ENCODE data around the gene PRRX2.

DNA sequence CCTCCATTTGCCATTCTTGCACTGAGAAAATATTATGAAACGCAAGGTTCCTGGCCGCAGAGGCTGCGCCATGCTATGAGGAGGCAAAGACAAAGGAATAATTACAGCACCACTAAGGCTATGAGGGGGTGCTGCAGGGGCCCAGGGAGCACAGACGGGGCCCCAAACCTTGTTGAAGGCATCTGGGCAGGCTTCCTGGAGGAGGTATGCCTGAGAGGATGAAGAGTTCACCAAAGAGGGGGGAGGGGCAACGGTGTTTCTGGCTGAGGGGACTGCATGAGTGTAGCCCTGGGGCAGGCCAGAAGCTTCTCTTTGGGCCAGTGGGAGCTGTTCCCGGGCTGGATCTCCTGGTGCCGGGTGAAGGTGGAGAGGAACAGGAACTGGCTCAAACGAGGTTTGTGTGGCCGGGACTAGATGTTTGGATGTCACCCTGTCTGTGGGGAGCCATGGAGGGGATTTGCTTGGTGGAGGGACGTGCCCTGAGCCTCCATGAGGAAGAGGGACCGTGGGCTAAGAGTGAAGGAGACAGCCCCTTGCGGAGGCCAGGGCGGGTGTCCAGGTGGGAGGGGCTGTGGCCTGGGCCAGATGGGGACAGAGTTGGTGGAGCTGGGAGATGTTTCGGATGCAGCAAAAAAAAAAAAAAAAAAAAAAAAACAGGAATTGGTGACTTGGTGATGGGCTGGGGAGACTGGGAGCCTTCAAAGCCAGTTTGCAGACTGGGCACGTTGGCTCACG, 59.2 kb downstream of the PRRX2 start:
- TF ChIP-seq, protein P1, sequence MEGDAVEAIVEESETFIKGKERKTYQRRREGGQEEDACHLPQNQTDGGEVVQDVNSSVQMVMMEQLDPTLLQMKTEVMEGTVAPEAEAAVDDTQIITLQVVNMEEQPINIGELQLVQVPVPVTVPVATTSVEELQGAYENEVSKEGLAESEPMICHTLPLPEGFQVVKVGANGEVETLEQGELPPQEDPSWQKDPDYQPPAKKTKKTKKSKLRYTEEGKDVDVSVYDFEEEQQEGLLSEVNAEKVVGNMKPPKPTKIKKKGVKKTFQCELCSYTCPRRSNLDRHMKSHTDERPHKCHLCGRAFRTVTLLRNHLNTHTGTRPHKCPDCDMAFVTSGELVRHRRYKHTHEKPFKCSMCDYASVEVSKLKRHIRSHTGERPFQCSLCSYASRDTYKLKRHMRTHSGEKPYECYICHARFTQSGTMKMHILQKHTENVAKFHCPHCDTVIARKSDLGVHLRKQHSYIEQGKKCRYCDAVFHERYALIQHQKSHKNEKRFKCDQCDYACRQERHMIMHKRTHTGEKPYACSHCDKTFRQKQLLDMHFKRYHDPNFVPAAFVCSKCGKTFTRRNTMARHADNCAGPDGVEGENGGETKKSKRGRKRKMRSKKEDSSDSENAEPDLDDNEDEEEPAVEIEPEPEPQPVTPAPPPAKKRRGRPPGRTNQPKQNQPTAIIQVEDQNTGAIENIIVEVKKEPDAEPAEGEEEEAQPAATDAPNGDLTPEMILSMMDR (IDR thresholded peaks at IDR 0.05) = no peak
- no peak for TF ChIP-seq EP300 (IDR thresholded peaks at IDR 0.05)
- TF ChIP-seq POLR2AphosphoS5 (IDR thresholded peaks at IDR 0.05) = no peak
- TF ChIP-seq POLR2A (IDR thresholded peaks at IDR 0.05) = no peak

All from sigmoid colon (tissue), 4 donors.